HepG2 (cell line): ENCODE results near the gene SMG5. TPM values are rescaled to one million over a fixed set of nuclear protein-coding genes. Genes with fewer than 3 reads are reported as not detected.

Source experiments
- CHCHD3 ChIP-seq: sonication (generic); formaldehyde crosslinking; IDR thresholded peaks from 2 replicates; pipeline ENCODE4 v1.8.0; 2022; ENCODE audit warnings: mild to moderate bottlenecking, missing genetic modification reagents, moderate library complexity
- ETV6 ChIP-seq: sonication (generic); formaldehyde crosslinking; conservative IDR thresholded peaks from 2 replicates; pipeline ENCODE4 v1.4.0; 2020; ENCODE audit warnings: missing genetic modification reagents
- HMG20A ChIP-seq: IDR thresholded peaks from 2 replicates; pipeline ENCODE4 v1.6.1; 2016; ENCODE audit warnings: borderline replicate concordance
- JDP2 ChIP-seq: sonication (generic); formaldehyde crosslinking; IDR thresholded peaks from 2 replicates; pipeline ENCODE4 v1.8.1; 2022; ENCODE audit warnings: missing genetic modification reagents, borderline replicate concordance
- PCBP2 ChIP-seq: fragments of 200-400 bp; formaldehyde crosslinking; optimal IDR thresholded peaks from 2 replicates; pipeline ENCODE3; 2018; ENCODE audit warnings: low read length, low read depth; ENCODE audit not compliant: poor library complexity, severe bottlenecking
- TCF7 ChIP-seq: sonication (generic); IDR thresholded peaks from 2 replicates; pipeline ENCODE4 v1.6.1; 2016; ENCODE audit warnings: antibody characterized with exemption, low read depth
- ZNF343 ChIP-seq: sonication (generic); formaldehyde crosslinking; IDR thresholded peaks from 2 replicates; pipeline ENCODE4 v1.4.0; 2020; ENCODE audit warnings: mild to moderate bottlenecking, missing genetic modification reagents
- ZNF407 ChIP-seq: sonication (generic); formaldehyde crosslinking; IDR thresholded peaks from one replicate; pipeline ENCODE4 v1.5.1; 2020; ENCODE audit warnings: mild to moderate bottlenecking, missing genetic modification reagents; ENCODE audit errors: not compliant biosample characterization
- ZNF484 ChIP-seq: sonication (generic); formaldehyde crosslinking; IDR thresholded peaks from 2 replicates; pipeline ENCODE4 v1.5.1; 2020; ENCODE audit warnings: mild to moderate bottlenecking, low read depth, missing genetic modification reagents, borderline replicate concordance
- ZNF7 ChIP-seq: IDR thresholded peaks from 2 replicates; pipeline ENCODE4 v1.6.1; 2016; ENCODE audit warnings: missing biosample characterization, missing genetic modification reagents
- ZSCAN25 ChIP-seq: sonication (generic); formaldehyde crosslinking; IDR thresholded peaks from 2 replicates; pipeline ENCODE4 v1.8.0; 2022; ENCODE audit warnings: mild to moderate bottlenecking, missing genetic modification reagents
- ZXDC ChIP-seq: sonication (generic); formaldehyde crosslinking; IDR thresholded peaks from 2 replicates; pipeline ENCODE4 v1.5.0; 2020; ENCODE audit warnings: mild to moderate bottlenecking, missing genetic modification reagents
- polyA plus RNA-seq, 8 experiments: library from polyadenylated mRNA; depleted of rRNA in 3 of 8; stranded (reverse) in 7 of 8; unstranded in 1 of 8; fragments of >200 nt; fragmentation: Illumina TruSeq in 4 of 8; extraction: Trizol in 4 of 8; gene quantifications; 2 replicates each; pipeline versions ENCODE4 v1.2.1 to v1.2.3, GENCODE V29; 2011 to 2016; ENCODE audit warnings: low read depth in 4 of 8, missing spikeins in 1 of 8, mixed read lengths in 1 of 8; ENCODE audit not compliant: insufficient read depth in 1 of 8
- total RNA-seq, 5 experiments: library from RNA; depleted of rRNA; stranded (reverse); fragments of >200 nt; fragmentation: Illumina TruSeq; extraction: Trizol; gene quantifications; 2 replicates each; pipeline ENCODE4 v1.2.3, GENCODE V29; 2016; ENCODE audit warnings: low read depth in 1 of 5
- TF ChIP-seq, protein P1 (sequence below): sonication (generic); formaldehyde crosslinking; IDR thresholded peaks from 2 replicates; pipeline ENCODE4 v1.4.0; 2020; ENCODE audit warnings: missing genetic modification reagents
- TF ChIP-seq, protein P2 (sequence below): sonication (generic); formaldehyde crosslinking; IDR thresholded peaks from 2 replicates; pipeline ENCODE4 v1.4.0; 2020; ENCODE audit warnings: missing genetic modification reagents

Gene SMG5
- total and polyA plus RNA-seq, 2 of the 13 experiments (the other 11 are each of a cell fraction or from before 2014, with no cell fraction given): 50.5 to 84.0 TPM

- TF ChIP-seq ZXDC (CRISPR knock-in tag): no peak
- no peak for TF ChIP-seq ZNF484
- TF ChIP-seq TCF7: no peak
- no peak for TF ChIP-seq ZNF407 (CRISPR knock-in tag)
- TF ChIP-seq CHCHD3 (CRISPR knock-in tag): 0 out of 2 replicates have a peak, but pooled peaks have one; percentile 37
- TF ChIP-seq, protein P1, sequence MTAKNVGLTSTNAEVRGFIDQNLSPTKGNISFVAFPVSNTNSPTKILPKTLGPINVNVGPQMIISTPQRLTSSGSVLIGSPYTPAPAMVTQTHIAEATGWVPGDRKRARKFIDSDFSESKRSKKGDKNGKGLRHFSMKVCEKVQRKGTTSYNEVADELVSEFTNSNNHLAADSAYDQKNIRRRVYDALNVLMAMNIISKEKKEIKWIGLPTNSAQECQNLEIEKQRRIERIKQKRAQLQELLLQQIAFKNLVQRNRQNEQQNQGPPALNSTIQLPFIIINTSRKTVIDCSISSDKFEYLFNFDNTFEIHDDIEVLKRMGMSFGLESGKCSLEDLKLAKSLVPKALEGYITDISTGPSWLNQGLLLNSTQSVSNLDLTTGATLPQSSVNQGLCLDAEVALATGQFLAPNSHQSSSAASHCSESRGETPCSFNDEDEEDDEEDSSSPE (CRISPR knock-in tag): peak; percentile 87
- TF ChIP-seq ZNF7 (CRISPR knock-in tag): no peak
- no peak for TF ChIP-seq HMG20A
- peak; percentile 89 for TF ChIP-seq ZNF343 (CRISPR knock-in tag)
- TF ChIP-seq ZSCAN25 (CRISPR knock-in tag): 0 out of 2 replicates have a peak, but pooled peaks have one; percentile 18
- TF ChIP-seq JDP2 (CRISPR knock-in tag): no peak
- TF ChIP-seq PCBP2: no peak
- TF ChIP-seq, protein P2, sequence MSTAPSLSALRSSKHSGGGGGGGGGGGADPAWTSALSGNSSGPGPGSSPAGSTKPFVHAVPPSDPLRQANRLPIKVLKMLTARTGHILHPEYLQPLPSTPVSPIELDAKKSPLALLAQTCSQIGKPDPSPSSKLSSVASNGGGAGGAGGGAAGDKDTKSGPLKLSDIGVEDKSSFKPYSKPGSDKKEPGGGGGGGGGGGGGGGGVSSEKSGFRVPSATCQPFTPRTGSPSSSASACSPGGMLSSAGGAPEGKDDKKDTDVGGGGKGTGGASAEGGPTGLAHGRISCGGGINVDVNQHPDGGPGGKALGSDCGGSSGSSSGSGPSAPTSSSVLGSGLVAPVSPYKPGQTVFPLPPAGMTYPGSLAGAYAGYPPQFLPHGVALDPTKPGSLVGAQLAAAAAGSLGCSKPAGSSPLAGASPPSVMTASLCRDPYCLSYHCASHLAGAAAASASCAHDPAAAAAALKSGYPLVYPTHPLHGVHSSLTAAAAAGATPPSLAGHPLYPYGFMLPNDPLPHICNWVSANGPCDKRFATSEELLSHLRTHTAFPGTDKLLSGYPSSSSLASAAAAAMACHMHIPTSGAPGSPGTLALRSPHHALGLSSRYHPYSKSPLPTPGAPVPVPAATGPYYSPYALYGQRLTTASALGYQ (CRISPR knock-in tag): no peak
- TF ChIP-seq ETV6 (CRISPR knock-in tag): no peak
These were observed 69.6 kb downstream of the SMG5 start, which contains the start of gene PMF1 (continued) for GRCh38 chr1:156212833-156213643.
